ENCODE measurements around the gene SLC39A9.
"Not testable (repeated sequence)": the region's sequence is repeated elsewhere in the genome, so short reads cannot be mapped to it uniquely, and the experiment has no call there.

The SLC39A9 gene

GRCh38 chr14:69475194-69475818 is 76.8 kb downstream of the SLC39A9 start:
- DNase-seq (ENCODE audit: low read depth) = no peak

DNA sequence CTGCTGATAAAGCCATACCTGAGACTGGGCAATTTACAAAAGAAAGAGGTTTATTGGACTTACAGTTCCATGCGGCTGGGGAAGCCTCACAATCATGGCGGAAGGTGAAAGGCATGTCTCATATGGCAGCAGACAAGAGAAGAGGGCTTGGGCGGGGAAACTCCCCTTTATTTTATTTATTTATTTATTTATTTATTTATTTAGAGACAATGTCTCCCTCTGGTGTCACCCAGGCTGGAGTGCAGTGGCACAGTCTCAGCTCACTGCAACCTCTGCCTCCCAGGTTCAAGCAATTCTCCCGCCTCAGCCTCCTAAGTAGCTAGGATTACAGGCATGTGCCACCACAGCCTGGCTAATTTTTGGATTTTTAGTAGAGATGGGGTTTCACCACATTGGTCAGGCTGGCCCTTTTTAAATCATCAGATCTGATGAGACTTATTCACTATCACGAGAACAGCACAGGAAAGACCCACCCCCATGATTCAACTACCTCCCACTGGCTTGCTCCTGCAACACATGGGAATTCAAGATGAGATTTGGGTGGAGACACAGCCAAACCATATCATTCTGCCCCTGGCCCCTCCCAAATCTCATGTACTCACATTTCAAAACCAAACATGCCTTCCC is 78.4 kb downstream of the SLC39A9 start:
- DNase-seq (ENCODE audit: low read depth) = not testable (repeated sequence)

DNA sequence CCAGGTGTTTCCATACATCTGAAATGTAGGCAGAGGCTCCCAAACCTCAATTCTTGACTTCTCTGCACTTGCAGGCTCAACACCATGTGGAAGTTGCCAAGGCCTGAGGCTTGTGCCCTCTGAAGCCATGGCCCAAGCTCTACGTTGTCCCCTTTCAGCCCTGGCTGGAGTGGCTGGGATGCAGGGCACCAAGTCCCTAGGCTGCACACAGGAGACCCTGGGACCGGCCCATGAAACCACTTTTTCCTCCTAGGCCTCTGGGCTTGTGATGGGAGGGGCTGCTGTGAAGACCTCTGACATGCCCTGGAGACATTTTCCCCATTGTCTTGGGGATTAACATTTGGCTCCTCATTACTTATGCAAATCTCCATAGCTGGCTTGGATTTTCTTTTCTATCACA is 79.6 kb downstream of the SLC39A9 start:
- DNase-seq (ENCODE audit: low read depth) = not testable (repeated sequence)

DNA sequence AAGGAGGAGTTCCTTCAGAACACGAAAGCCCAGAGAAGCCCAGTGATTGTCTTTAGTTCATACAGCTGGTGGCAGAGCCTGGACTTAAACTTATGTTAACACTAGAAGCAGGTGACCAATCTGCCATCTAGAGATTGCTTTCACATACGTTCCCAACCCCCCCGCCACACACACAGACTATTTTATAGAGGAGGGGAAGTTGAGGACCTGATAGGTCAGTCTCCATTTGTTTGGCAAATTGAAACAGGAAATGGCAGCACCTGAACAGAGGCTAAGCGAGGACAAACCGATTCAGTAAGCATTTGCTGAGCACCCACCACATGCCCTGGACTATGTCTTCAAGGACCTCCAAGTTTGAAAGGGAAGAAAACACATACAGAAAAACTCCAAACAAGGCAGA is 81.2 kb downstream of the SLC39A9 start:
- no peak for DNase-seq (ENCODE audit: low read depth)

DNA sequence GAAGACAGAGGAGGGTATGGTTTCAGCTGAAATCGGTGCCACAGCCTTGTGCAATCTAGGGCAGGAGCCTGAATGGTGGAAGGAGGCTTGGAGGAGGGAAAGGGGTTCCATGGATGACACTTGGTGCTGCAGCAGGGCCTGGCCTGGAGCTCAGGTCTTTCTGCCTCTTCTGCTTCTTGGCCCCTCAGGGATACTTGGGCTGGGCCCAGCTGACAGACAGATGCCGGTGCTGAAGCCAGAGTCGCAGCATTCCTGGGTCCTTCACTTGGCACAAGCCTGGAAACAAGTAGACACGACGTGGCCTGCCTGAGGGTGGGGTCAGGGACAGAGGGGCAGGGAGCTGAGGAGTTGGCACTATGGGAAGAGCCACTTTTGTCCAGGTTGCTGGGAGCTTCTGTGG is 81.6 kb downstream of the SLC39A9 start:
- DNase-seq (ENCODE audit: low read depth) = no peak

- no peak for DNase-seq (ENCODE audit: low read depth)
Measured at GRCh38 chr14:69481815-69482568, 83.5 kb downstream of the SLC39A9 start.

DNA sequence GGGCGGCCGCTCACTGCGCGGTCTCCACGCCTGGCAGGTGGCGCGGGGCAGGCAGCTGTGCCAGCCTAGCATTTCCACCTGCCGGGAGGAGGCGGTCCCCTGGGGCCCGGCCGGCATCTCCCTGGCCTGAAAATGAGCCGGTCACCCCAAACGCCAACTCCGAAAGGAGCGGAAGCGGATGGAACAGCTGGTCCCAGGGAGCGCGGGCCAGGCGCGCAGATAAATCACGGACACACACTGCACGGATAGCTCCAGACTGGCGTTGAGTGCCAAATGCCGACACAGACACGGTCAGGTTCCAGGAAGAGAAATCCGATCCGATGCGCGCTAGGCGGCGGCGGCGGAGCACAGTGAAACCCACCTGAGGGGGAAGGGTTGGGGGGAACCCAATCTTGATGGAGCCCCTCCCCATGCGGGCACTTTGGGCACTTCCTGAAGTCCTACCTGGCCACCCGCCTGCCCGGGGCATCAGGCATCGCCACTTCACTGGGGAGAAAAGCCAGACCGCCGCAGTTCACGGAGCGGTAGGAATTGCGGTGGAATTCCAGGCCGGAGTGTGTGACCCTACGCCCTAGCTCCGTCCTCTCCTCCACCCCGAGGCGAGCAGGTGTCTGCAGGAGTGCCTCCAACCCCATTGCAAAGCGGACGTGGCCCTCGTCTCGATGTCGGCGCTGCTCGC is 85.4 kb downstream of the SLC39A9 start:
- no peak for DNase-seq (ENCODE audit: low read depth)

GRCh38 chr14:69484444-69485314 is 86.2 kb downstream of the SLC39A9 start, which contains the start of gene PLEKHD1:
Gene PLEKHD1 (plus strand): TSS chr14:69484728. CDS start chr14:69484966, 238 bp downstream.
- no peak for DNase-seq (ENCODE audit: low read depth)

DNA sequence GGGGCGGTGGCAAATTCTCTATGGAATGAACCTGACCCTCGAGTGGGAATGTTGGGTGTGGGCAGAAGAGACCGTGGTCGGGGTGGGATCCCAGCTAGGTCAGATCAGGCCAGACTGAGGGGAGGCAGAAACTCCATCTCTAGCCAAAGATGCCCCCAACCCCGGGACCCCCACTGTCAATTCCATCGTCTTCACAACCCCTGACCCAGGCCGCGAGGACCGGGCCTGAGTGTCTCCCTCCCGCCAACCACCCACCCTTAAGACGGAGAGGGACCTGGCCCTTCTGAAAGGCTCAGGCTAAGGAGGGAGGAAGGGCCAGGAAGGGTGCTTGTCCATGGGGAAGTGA is 86.8 kb downstream of the SLC39A9 start:
- DNase-seq (ENCODE audit: low read depth) = no peak

GRCh38 chr14:69485701-69486100 is 87.2 kb downstream of the SLC39A9 start:
- DNase-seq (ENCODE audit: low read depth) = no peak

DNA sequence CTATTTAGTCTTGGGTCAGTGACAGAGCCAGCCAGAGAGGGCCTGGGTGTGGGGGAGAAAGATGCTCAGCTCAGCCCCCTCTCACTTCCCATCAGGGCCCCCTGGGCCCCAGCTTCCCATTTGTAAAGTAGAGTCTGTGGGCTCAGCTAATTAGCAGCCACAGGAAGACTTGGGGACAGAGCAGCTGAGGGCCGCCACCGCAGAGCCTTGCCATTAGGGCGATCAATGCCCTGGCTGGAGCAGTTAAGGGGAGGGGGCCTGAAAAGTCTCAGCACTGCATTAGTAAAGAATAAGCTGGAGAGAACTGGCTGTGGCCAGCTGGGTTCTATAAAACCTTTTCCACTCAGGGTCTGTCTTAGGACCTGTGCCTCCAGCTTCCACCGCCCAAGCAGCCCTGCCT is 88.7 kb downstream of the SLC39A9 start:
- no peak for DNase-seq (ENCODE audit: low read depth)

DNA sequence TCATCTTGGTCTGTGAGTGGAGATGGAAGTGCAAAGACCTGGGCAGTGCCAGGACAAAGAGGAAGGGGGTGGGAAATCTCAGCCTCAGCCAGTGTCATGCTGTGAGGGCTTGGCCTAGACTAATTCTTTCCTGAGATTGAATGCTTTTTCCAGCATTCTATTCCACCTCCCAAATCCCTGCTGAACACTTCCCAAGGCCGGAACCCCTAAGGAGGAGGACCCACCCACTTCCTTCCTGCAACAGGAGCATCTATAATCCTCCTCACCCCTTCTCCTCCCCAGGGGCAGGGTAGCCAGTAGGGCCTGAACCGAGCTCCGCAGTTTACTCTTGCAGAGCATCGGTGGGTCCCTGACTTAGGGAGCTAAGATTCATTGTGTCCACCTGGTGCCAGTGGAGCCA is 89.3 kb downstream of the SLC39A9 start:
- no peak for DNase-seq (ENCODE audit: low read depth)

- DNase-seq (ENCODE audit: low read depth) = no peak
Measured at GRCh38 chr14:69489495-69489894, 91.0 kb downstream of the SLC39A9 start.

GRCh38 chr14:69490219-69490918 is 91.9 kb downstream of the SLC39A9 start:
- DNase-seq (ENCODE audit: low read depth) = no peak

DNA sequence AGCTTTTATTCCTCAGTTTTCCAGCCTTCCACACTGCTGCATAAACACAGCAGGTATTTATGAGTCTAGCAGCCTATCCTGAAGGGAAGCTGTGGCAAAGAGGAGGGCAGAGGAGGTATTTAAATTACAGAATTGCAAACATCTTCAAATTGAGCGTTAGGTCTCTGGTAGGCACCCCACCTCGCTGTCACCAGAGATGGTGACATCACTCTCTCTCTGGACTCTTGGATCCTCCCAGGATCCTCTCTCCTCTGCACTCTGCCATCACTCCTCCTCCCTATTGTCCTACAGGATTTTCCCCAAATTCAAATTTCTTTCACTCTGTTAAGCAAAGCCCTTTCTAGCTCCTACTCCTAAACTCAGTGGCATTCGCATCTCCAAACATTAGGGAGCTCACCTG is 92.7 kb downstream of the SLC39A9 start:
- DNase-seq (ENCODE audit: low read depth) = no peak

DNA sequence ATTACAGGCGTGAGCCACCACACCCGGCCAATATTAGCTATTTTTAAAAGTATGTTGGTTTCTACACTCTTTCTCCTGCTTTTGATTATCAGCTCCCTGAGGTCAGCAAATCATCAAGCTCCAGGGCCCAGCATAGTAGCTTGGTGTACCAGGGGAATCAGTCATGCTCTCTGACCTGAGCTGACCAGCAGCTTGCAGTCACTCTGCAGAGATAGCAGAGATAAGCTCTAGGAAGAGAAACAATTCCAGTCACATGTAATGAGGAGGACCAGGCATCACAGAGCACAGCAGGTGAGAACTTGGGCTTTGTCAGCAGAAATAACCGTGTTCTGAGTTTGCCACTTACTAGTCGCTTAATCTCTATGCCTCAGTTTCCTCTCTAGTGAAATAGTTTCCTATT is 94.5 kb downstream of the SLC39A9 start:
- DNase-seq (ENCODE audit: low read depth) = no peak

DNA sequence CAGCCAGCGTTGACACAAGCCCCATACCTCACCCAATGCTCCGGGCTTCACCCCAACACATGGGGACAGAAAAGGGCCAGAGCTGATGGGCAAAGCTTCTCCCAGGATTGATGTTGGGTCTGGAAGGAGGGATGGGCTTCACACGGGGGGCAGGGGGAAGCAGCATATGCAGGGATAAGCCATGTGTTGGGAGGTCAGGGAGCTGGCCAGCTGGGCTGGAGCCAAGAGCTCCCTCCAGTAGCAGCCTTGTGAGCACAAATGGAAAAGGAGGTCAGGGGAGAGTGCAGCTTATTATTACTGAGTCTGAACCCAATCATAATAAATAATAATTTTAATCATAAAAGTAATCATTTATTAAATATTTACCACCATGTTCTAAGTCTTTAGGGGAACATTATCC is 95.3 kb downstream of the SLC39A9 start:
- no peak for DNase-seq (ENCODE audit: low read depth)

GRCh38 chr14:69495341-69495921 is 96.9 kb downstream of the SLC39A9 start:
- no peak for DNase-seq (ENCODE audit: low read depth)

DNA sequence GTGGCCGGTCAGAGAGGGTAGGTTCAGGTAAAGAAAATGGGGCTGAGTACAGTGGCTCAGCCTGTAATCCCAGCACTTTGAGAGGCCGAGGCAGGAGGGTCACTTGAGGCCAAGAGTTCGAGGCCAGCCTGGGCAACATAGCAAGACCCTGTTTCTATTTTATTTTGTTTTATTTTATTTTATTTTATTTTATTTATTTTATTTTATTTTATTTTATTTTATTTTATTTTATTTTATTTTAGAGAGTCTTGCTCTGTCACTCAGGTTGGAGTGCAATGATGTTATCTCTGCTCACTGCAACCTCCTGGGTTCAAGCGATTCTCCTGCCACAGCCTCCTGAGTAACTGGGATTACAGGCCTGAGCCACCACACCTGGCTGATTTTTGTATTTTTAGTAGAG is 99.4 kb downstream of the SLC39A9 start:
- DNase-seq (ENCODE audit: low read depth) = not testable (repeated sequence)

- DNase-seq (ENCODE audit: low read depth) = not testable (repeated sequence)
Measured at GRCh38 chr14:69498286-69498685, 99.8 kb downstream of the SLC39A9 start.

- DNase-seq (ENCODE audit: low read depth) = no peak
Measured at GRCh38 chr14:69499436-69499835, 100.9 kb downstream of the SLC39A9 start.

Data from CMK (cell line).